ENCODE data around the gene FREY1.

FREY1 gene

GRCh38 chr11:45927684-45928413 lies 20.8 kb upstream of the FREY1 start:
- no peak for DNase-seq

DNA sequence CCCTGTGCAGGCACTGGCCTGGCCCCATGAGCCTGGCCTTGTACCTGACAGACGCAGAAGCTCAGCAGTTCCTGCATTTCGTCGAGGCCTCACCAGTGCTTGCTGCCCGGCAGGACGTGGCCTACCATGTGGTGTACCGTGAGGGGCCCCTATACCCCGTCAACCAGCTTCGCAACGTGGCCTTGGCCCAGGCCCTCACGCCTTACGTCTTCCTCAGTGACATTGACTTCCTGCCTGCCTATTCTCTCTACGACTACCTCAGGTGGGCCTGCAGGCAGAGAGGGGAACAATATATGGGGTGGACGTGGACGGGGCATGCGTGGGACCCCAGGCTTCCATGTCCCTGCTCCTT lies 20.2 kb upstream of the FREY1 start:
- DNase-seq, result no peak

- DNase-seq, result no peak
Measured at GRCh38 chr11:45926536-45927331, 19.7 kb upstream of the FREY1 start.

GRCh38 chr11:45926001-45926401 lies 18.9 kb upstream of the FREY1 start:
- DNase-seq, result no peak

- DNase-seq, result no peak
Measured at GRCh38 chr11:45925550-45925949, 18.5 kb upstream of the FREY1 start.

DNA sequence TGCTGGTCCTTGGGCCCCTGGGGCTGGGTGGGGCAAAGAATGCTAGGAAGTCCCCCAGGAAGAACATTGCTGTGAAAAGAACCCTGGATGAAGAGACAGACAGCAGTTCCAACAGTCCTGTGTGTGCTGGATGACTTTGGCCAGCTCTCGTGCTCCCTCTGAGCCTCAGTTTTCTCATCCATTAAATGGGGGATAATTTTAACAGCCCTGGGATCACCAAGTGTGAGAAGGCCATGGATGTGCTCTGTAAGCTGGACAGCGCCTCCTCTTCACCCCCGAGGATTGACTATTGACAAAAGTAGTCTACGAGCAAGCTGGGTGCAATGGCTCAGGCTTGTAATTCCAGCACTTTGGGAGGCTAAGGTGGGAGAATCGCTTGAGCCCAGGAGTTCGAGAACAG lies 17.9 kb upstream of the FREY1 start:
- DNase-seq, result no peak

GRCh38 chr11:45924036-45924915 lies 17.2 kb upstream of the FREY1 start:
- DNase-seq, result no peak

DNA sequence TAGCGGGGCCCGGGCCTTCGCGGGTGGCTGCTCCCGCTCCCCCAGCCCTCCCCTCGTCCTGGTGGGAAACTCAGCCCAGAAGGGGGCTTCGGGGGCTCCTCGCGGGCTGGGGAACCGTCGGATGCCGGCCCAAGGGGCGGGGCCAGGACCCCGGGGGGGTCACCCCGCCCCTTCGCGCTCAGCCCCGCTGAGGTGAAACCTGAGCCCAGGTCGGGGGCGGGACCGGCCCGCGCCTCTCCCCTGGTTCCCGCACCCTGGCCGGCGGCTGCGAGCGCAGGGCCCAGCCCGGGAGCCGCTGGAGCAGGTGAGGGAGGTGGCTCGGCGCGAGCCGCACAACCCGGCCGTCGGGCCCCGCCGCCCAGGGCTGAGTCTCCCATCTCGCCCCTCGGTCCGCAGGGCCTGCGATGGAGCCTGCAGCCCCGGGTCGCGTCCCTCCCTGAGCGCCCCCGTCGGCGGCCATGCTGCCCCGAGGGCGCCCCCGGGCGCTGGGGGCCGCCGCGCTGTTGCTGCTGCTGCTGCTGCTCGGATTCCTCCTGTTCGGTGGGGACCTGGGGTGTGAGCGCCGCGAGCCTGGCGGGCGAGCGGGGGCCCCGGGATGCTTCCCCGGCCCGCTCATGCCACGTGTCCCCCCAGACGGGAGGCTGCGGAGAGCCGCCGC lies 15.5 kb upstream of the FREY1 start, which contains the start of gene LARGE2:
TSS of gene LARGE2 (plus strand) at position 232 of the 658 bp plus-strand sequence. CDS start at position 459, 227 bp downstream.
- DNase-seq, result no peak

GRCh38 chr11:45921561-45922424 lies 14.7 kb upstream of the FREY1 start:
- no peak for DNase-seq

DNA sequence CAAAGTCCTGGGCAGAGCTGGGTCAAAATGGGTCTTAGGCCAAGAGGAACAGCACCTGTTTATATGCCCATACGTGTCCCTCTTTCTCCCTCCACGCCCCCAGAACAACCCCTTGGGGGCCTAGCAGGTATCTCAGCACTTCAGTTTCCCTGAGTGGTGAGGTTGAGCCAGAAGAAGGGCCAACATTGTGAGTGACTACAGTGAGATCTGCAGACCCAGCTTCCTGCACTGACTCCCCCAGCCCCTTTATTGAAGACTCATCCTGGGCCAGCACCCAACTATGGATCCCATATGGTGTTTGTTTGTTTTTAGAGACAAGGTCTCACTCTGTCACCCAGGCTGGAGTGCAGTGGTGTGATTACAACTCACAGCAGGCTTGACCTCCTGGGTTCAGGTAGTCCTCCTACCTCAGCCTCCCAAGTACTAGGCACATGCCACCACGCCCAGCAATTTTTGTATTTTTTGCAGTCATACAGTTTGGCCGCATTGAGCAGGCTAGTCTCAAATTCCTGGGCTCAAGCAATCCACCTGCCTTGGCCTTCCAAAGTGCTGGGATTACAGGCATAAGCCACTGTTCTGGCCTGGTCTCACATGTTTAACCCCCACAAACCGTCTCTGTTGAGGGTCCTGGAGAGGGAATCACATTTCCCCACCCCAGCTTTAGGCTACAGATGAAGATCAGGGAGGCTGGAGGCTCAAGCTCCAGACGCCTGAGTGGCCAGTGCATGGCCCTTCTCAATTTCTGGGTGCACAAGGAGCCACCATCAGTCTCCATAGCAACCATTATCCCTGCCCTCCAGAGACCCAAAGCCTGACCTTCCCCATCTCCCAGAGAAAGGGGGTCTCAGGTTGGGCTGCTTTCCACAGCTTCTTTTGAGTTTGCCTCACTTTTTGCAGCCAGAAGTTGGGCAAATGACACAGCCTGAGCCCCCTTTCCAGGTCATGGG lies 13.7 kb upstream of the FREY1 start:
- no peak for DNase-seq

DNA sequence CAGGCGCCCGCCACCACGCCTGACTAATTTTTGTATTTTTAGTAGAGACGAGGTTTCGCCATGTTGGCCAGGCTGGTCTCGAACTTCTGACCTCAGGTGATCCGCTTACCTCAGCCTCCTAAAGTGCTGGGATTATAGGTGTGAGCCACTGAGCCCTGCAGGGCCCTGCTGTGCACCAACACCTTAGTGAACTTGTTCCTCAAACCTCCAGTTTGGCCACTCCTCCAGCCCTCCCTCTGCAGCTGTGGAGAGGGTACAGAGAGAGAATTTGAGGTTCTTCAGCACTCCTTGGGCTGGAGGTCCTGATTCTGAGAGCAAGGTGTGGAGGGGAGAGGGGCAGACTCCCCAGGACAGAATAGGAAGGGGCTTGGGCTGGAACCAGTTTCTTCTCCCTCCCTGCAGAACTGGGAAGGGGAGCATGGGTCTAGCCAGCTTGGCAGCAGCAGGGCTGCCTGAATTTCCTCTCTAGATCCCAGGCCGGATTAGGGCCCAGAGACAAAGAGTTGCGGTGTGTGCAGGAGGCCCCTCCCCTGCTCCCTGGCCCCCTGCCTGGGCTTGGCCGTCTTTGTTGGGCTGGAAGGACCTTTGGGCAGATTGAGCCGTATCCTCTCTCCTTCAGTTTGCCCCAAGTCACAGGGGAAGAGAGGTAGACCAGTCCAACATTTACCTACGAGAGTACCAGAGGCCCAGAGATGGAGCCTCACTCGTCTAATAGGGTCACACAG lies 12.9 kb upstream of the FREY1 start:
- no peak for DNase-seq

DNA sequence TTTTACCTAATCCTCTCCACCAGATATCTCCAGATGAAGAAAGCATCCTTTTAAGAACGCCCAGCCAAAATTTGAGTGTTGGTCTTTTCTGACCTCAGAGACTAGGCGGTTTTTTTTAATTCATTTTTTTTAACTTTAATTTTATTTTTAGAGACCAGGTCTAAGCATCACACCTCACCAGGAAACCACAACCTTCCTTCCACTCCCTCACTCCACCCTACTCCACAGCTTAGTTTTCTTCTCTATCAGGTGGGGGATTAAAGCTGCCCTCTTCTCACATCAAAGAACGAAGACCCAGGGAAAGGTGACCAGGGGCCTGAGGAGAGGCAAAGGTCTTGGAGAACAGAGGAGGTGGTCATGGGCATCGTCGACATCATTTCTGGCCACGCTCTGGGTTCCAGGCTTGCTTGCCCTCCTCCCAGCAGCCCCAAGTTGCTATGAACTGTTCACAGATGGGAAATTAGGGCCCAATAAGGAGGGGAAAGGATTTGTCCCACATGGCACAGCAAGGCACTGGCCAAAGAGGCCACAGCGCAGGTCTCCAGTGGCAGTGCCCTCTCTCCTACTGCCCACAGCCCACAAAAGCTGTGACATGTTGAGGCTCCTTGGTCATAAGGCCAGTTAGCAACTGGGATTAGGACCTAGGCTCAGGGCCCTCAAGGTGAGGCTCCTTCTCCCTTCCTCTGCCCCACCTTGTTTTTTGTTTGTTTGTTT lies 12.0 kb upstream of the FREY1 start:
- peak; percentile 14 for DNase-seq

DNA sequence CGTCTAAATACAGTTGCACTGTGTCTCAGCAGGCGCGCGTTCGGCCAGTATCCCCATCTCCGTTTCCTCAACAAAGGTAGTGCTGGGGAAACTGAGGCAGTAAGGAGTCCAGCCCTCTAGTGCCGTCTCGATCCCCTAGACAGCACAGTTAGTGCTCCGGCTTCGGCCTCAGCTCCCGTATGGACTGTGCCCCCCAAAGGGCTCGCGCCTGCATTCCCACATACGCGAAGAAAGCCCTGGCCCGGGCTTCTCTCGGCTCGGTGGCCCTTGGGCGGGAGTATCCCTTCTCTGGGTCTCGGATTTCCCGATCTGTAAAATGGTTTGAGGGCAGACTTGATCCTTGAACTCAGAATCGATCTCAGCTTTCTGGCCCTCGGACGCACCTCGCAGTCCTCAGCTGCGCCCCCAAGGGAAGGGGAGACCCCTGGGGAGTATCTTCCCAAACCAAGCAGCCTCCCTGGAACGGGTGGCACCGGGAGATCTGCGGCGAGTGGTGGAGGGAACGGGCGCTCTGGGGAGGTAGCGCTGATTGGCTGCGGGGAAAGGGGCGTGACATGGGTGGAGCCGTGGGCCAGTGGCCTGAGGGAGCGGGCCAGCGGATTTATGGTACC lies 11.4 kb upstream of the FREY1 start:
- DNase-seq, result peak; percentile 43

GRCh38 chr11:45917623-45918330 lies 10.7 kb upstream of the FREY1 start, which contains the start of gene PEX16:
TSS of gene PEX16 (minus strand) at chr11:45917877. CDS start at chr11:45917811, 66 bp downstream.
- peak; percentile 99 for DNase-seq

- DNase-seq, result no peak
Measured at GRCh38 chr11:45917286-45917622, 10.2 kb upstream of the FREY1 start.

GRCh38 chr11:45915446-45915845 lies 8.4 kb upstream of the FREY1 start:
- no peak for DNase-seq

GRCh38 chr11:45913942-45914635 lies 7.0 kb upstream of the FREY1 start:
- no peak for DNase-seq

Measured in CD4-positive, alpha-beta T cell treated with Interleukin-4 for 4 hours (primary cell).